DMS 273 (cell line): ENCODE measurements around the gene SEMA6A.
A peak's percentile ranks its signal among the peaks of the same experiment; 100 is the strongest.

Experiments
- DNase-seq: peaks from one replicate; lab custom pipeline; 2025; ENCODE audit not compliant: unreplicated experiment; lab: John Stamatoyannopoulos, UW

SEMA6A gene

DNA sequence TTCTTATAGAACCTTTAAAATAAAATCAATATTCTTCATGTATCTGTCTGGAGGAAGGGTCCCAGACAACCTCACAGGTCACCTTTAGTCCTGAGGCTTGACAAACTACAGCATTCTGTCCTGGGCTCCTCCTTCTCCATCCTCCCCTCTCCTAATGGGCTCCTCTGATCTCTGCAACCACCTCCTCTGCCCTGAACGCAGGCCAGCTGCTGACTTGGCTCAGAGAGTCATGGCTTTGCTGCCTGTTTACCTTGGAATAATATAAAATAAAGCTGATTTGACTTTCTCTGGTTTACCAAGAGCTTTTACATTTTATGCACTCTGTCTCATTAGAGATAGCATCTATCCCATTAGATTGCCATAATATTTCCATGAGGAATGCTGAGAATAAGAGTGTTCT, 159.4 kb downstream of the SEMA6A start:
- peak; percentile 22 for DNase-seq

DNA sequence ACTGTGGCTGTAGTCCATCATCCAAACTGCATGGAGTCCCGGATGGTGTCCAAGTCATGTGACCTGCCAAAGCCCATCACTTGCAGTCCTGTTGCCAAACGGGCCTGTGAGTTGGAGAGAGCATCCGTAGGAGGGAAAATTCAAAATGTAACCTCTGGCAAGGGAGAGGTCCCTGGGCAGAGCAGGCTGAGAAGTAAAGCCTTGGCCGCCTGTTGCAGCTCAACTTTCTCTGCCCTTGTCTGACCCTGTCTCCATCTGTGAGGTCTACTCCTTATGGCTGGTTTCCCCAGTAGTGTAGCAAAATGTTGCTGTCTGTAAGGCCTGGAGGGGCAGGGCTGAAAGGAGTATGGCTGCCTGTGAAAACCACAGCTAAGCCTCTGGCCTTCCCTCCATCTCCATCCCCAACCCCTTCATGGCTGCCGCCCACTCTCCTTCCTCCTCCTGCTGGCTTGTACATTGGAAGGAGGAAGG, 163.5 kb downstream of the SEMA6A start:
- peak; percentile 79 for DNase-seq

DNA sequence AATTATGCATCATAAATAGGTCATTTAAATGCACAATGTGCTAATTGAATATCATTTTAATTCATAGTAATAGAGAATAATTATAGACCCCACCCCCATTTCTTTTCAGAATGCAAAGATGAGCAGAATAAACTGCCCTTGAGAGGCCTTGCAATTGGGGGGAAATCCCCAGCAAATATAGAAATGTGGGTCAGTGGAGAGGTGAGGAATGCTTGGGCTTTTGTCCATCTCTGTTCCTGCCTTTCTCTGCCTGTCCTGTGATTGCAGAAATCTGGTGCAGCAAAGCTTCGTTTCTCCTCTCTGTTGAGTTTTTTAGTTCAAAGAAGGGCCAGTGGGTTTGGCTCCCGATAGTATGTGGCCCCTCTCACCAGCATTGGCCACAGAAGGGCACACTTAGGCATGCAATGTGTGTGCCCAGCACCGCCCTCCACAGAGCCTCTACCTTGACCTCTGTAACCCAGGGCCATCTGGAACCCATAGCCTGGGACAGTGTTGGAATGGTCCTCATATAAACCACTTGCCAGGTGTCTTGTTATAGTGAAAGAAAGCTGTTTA, 164.2 kb downstream of the SEMA6A start:
- peak; percentile 17 for DNase-seq

DNA sequence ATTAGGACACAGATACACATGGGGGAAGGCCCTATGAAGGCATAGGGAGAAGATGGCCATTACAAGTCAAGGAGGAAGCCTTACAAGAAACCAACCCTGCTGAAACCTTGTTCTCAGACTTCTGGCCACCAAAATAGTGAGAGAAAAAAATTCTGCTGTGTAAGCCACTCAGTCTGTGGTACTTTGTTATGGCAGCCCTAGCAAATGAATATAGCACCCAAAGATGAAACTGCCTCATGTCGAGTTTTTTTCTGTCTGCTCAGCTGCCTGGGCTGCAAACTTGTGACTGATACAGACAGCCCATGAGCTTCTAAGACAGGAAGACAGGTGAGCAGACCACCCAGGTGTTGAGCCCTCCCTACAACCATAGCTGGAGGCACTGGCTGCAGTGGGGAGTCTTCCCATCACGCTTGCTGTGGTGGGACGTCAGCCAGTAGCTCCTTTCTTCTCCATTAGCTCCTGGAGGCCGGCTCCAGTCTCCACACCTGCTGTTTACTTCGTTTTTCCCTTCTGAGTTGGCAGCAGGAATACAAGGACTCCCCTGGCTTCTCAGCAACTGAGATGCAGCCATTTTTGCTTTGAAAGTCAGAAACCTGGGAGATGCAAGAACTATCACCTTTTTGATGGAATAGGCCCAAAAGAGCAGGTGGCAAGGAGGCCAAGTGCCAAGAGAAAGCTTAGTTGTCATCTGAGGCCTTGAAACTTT, 164.9 kb downstream of the SEMA6A start:
- DNase-seq, result peak; percentile 58

DNA sequence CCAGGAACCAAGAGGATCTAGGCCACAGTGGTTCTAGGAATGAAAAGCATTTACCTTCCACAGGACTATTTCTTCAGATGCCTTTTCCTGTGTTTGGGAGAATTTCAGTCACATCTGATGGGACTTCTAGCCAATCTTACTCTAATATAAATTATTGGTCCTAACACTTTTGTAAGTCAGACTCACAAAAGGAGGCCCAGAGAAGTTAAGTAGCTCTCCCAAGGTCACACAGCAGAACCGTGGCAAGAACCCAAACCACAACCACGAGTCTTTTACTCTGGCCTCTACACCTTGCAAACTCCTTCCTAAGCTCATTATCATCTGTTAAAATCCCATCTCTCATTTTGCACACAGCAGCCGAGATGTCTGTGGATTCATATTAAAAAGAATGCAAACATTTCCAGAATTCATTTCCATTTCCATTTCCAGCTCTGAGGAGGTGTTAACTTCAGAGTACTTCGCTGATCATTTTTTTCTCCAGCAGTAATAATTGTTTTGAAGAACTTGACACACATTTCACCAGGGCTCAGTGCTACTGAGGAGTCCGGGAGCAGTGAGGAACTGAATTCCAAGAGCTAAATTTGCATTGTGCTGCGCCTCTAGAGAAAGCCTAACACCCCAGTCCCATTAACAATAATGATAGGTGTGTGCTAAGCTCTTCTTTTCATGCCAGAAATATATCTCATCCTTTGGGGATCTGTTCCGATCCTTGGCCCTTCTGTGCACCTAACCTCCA, 168.1 kb downstream of the SEMA6A start:
- DNase-seq, result no peak

DNA sequence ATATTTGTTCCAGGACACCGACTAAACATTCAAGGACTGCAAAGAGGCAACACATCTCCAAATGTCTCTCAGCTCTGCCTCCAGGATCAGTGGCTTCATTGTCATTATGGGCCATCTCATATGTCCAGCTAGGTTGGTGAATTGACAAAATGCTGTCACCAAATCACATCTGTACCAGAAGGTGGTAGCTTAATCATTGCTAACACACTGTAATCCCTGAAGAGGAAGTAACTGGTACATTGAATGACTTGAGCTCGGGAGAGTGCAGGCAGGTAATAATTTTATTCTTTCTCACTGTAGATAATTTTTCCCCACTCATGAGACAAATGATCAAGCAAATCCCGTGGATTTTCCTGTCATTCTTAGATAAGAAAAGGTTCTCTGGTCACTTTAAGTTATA, 169.8 kb downstream of the SEMA6A start:
- no peak for DNase-seq

DNA sequence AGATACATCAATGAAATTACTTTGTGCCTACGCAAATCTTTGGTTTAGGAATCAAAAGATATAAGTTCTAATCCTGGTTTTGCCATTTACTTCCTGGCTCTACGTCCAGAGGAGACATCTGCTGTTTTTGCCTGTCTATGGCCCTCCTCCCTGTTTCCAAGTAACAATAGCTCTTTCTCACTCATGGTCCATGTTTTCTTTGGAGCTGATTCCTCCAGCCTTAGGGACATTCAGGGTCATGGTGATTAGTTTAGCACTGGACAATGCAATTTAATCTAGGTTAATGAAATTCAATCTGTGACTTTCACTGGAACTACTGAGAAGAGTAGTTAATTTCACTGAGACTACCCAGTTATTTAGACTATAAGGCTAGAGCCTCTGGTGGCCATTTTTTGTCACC, 170.6 kb downstream of the SEMA6A start:
- DNase-seq, result peak; percentile 38

DNA sequence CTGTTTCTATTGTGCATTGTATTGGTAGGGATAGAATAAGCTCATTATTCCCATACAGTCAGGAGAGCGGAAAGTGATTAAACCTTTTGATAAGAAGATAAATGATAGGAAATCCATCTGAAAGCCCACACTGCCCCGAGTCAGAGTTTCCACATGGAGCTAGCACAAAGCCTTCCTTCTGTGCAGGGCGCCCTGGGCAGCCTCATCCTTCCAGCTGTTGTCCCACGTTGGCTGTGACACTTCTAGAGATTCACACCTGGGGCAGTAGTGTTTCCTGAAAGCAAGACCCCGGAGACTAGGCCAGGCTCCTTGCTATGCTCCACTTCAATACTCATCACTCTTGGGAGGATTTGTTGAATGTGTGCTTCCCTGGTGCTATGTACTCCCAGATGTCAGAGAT, 172.4 kb downstream of the SEMA6A start:
- no peak for DNase-seq

DNA sequence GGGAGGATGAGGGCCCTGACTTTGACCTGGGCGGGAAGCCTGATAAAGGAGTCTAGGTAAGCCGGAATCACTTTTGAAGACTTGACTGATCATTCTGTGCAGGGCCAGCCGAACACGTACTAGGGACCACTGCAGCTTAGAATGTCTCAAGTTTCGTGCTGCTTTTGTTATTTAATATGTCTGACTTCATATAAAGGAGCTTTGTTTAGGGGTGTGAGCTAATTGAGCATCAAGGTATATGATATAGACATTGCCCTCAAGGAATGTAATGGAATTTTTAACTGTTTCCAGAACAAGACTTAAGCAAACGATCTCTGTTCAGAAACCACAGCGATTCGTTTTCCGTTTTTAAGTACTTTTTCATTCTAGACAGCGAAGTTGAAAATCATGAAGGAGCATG, 173.0 kb downstream of the SEMA6A start:
- no peak for DNase-seq

DNA sequence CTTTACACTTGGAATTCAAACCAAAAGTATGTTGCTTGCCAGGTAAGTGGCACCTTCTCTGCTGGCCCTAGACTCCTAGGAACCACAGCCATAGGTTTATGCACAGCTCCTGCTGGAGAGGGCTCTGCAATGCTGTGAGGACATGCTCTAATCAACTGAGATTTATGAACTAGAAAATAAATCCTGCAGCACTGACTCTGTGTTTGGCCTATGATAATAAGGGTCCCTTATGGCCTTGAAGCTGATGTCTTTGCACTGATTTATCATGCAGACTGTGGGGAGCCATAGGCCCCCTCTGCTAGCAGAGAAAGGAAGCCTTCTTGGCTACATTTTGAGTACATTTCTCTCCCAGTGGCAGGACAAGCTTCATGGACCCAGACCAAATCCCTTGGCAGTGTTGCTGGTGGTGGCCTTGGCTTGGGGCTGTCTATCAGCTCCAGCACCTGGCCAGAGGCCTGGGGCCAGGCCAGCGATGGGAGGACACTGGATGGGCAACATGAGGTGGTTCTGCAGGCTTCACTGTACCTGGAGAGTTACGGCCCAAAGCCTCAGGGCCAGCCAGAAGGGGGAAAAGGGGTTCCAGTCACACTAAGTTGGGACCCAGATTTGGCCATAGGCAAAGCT, 178.0 kb downstream of the SEMA6A start:
- no peak for DNase-seq

DNA sequence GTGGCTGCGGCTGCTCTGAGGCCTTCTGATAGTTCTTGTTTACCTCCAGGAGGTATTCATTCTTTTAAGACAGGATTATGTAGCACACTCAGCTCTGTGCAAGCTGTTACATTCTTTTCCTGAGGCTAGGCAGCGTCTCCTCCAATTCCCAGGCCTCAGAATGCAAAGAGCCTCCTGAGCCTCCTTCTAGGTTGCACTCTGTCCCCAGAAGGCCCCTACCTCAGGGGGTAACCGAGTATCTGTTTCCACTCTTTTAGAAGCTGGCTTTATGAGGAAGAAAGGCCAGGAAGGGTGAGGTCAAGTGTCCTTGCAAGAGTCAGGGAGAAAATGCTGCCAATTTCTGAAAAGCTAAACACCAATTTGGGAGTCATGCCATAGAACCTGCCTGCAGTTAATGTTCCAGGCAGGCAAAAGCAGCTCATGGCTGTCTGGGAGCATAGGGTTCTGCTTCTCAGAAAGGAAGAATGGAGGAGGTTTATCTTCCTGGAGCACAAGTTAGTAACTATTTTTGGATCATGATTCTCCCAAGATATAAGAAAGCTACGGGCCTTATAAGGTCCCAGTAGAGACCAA, 178.9 kb downstream of the SEMA6A start:
- peak; percentile 78 for DNase-seq

DNA sequence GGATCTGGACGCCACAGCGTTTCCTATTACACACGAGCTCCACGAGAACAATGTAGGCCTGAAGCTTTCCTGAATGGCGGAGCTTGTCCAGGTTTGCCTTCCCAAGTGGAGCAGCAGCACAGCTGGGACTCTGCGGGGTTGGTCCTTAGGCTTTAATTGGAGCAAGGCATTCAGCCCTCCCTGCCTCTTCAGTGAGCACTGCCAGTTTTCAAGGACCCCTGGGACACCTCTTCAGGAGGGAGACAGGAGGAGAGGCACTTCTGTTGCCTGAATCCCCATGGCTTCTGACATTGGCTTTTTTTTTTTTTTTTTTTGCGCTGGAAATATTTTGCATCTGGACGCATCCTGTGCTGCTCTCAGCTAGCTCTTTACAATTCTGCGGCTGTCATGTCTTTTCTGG, 179.4 kb downstream of the SEMA6A start:
- DNase-seq, result peak; percentile 92

DNA sequence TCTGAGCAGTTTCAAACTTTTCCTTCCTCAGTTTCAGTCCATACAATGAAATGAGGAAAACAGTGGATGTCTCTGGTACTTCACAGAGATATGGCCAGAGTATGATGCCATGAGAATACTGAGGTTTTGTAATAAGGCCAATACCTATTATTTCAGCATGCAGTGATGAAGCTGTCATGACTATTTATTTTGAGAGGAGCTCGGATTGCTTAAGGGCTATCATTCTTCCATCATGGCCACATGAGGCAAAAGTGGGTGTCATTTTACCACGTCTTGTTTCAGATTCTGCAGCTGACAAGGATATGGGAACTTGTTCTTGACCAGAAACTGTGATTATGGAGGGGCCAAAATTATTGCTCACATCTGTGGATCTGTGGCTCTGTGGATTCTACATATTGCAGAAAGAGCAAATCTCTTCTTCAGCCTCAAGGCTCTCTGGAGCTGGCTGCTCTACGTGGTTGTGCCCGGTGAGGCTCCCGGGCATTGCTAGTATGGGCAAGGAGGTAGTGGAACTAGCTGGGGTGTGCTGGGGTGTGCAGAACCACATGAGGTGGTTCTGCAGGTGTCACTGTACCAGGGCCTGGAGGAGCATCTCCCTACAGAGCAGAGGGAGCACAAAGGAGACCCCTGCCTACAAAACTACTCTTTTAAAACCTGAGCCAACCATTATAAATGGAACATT, 180.3 kb downstream of the SEMA6A start:
- DNase-seq, result no peak
